CD4-positive, CD25-positive, alpha-beta regulatory T cell (primary cell): ENCODE results near the gene RPS6KA2. TPM values are rescaled to one million over a fixed set of nuclear protein-coding genes. Genes with fewer than 3 reads are reported as not detected.

Experiments used
- ATAC-seq, 2 donors: fragments of 150-1000 bp; cut with Tn5 transposase; one replicate each; pipeline ENCODE4 v1.10.0; 2021; ENCODE audit warnings: low read depth in 2 of 2, moderate number of reproducible peaks in 2 of 2, moderate library complexity in 1 of 2
- DNase-seq, 3 donors: peaks; one replicate each; pipeline versions ENCODE4 v3.0.0 to v3.0.0-alpha.2; 2012 to 2022; ENCODE audit warnings: mixed read lengths in 1 of 3
- H3K27ac ChIP-seq: one replicate; pipeline ENCODE4 v1.7.0; 2013; ENCODE audit warnings: mild to moderate bottlenecking, low read length; ENCODE audit not compliant: insufficient read depth, poor library complexity, severe bottlenecking
- H3K27me3 ChIP-seq: one replicate; pipeline ENCODE4 v1.7.0; 2013; ENCODE audit warnings: low read length; ENCODE audit not compliant: control insufficient read depth, insufficient read depth
- H3K36me3 ChIP-seq: one replicate; pipeline ENCODE4 v1.7.0; 2013; ENCODE audit warnings: mild to moderate bottlenecking, low read length, moderate library complexity; ENCODE audit not compliant: control insufficient read depth, insufficient read depth
- H3K4me1 ChIP-seq: 2 replicates; pipeline ENCODE4 v1.7.0; 2013; ENCODE audit warnings: mild to moderate bottlenecking, low read length; ENCODE audit not compliant: insufficient read depth, control insufficient read depth, poor library complexity, severe bottlenecking
- H3K4me3 ChIP-seq: one replicate; pipeline ENCODE4 v1.7.0; 2013; ENCODE audit warnings: low read depth, mild to moderate bottlenecking, low read length, moderate library complexity
- H3K9me3 ChIP-seq, 2 experiments: 1 replicate in 1 of 2; 2 replicates in 1 of 2; pipeline ENCODE4 v1.7.0; 2013; ENCODE audit warnings: low read length in 2 of 2, mild to moderate bottlenecking in 1 of 2, moderate library complexity in 1 of 2; ENCODE audit not compliant: control insufficient read depth in 2 of 2
- H3K27ac Mint-ChIP-seq, 3 donors: one replicate each; pipeline ENCODE4 v1.8.0; 2020 to 2022; ENCODE audit warnings: mild to moderate bottlenecking in 3 of 3, mixed read lengths in 3 of 3, moderate library complexity in 2 of 3
- H3K27me3 Mint-ChIP-seq: one replicate; pipeline ENCODE4 v1.8.0; 2022; ENCODE audit warnings: mild to moderate bottlenecking, mixed read lengths
- H3K36me3 Mint-ChIP-seq: one replicate; pipeline ENCODE4 v1.8.0; 2020; ENCODE audit warnings: mixed read lengths
- H3K4me1 Mint-ChIP-seq, 4 donors: one replicate each; pipeline ENCODE4 v1.8.0; 2020 to 2022; ENCODE audit warnings: mixed read lengths in 4 of 4, mild to moderate bottlenecking in 1 of 4
- H3K4me3 Mint-ChIP-seq, 4 donors: one replicate each; pipeline ENCODE4 v1.8.0; 2020 to 2022; ENCODE audit warnings: mild to moderate bottlenecking in 4 of 4, mixed read lengths in 4 of 4, moderate library complexity in 3 of 4
- H3K9me3 Mint-ChIP-seq, 7 donors: one replicate each; pipeline ENCODE4 v1.8.0; 2020 to 2022; ENCODE audit warnings: mixed read lengths in 7 of 7, mild to moderate bottlenecking in 3 of 7, moderate library complexity in 2 of 7
- polyA plus RNA-seq, 4 donors: library from polyadenylated mRNA; unstranded; fragments of 300-500 nt; fragmentation: Illumina TruSeq; gene quantifications; one replicate each; pipeline ENCODE4 v1.2.3, GENCODE V29; 2021
- total RNA-seq: library from RNA; stranded (reverse); gene quantifications from one replicate; pipeline ENCODE4 v1.2.3, GENCODE V29; 2022

RPS6KA2 gene
- total and polyA plus RNA-seq, 5 donors from 2014 or later, result 3.3 to 7.4 (median 5.2) TPM

DNA sequence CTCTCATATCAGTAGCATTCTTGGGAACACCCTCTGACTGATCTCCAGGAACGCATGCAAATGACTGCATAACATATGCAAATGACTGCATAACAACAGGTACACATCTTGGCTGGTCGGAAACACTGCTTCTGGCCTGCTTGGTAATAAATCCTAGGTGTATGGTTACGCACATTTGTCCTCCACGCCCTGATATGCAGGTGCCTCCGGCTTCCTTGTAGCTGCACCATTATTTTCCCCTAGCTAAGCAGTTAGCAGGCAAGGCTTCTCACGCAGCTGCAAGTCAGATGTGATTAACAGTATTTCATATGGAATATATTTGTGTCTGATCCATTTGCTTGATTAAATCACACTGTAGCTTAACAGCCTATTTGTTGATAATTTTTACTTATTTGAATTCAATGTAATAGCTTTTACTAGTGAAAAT, 5.9 kb downstream of the RPS6KA2 start:
- ATAC-seq (no peak), DNase-seq (no peak)
- Histone ChIP-seq H3K4me3 (no peak overlapping the region), H3K36me3 (no peaks in the 10 kb centered on the region), H3K4me1 (peaks cover 7% of the 10 kb centered on the region), H3K9me3 (no peaks in the 10 kb centered on the region), H3K27ac (no peak overlapping the region), H3K27me3 (peaks cover 11% of the 10 kb centered on the region)
- Mint-ChIP-seq H3K4me1 (peaks cover 0 to 16% (median 15%) of the 10 kb centered on the region in 4 donors), H3K27ac (no peak overlapping the region), H3K9me3 (peaks cover 0 to 1% (median 0%) of the 10 kb centered on the region in 7 donors), H3K27me3 (peaks cover 46% of the 10 kb centered on the region), H3K4me3 (no peak overlapping the region), H3K36me3 (peaks cover 8% of the 10 kb centered on the region)

GRCh38 chr6:166620478-166621113, 6.5 kb downstream of the RPS6KA2 start:
- Histone ChIP-seq H3K27ac (no peak overlapping the region), H3K4me3 (no peak overlapping the region), H3K9me3 (no peaks in the 10 kb centered on the region), H3K4me1 (peaks cover 3% of the 10 kb centered on the region), H3K36me3 (no peaks in the 10 kb centered on the region), H3K27me3 (peaks cover 11% of the 10 kb centered on the region)
- DNase-seq (no peak), ATAC-seq (no peak)
- peaks cover 0 to 1% (median 0%) of the 10 kb centered on the region in 7 donors for H3K9me3 Mint-ChIP-seq
- H3K4me1 Mint-ChIP-seq, result peaks cover 0 to 11% (median 10%) of the 10 kb centered on the region in 4 donors
- H3K4me3 Mint-ChIP-seq, result no peak overlapping the region
- H3K36me3 Mint-ChIP-seq, result peaks cover 8% of the 10 kb centered on the region
- peaks cover 40% of the 10 kb centered on the region for H3K27me3 Mint-ChIP-seq
- H3K27ac Mint-ChIP-seq, result peak overlapping the region in 1 of 3 donors; percentile 33

DNA sequence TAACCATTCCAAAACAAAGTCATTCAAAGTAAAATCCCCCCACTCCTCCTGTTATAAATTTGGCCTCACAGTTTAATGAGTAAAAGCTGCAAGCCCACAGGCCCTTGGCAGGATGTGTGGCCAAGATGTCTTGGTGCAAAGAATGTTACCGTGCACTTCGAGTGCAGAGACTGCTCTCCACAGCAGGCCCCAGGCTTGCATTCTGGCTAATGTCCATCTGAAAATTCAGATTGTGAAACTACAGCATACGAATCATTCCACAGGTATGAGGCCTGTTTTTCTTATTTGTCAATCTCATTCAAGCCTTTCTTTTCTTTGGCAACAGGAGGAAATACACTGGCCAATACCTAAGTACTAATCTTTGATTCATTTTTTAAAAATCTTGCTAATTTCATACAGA, 7.1 kb downstream of the RPS6KA2 start:
- Histone ChIP-seq H3K27me3 (peaks cover 11% of the 10 kb centered on the region), H3K36me3 (no peaks in the 10 kb centered on the region), H3K4me1 (peaks cover 3% of the 10 kb centered on the region), H3K4me3 (no peak overlapping the region), H3K9me3 (no peaks in the 10 kb centered on the region), H3K27ac (no peak overlapping the region)
- Mint-ChIP-seq H3K27me3 (peaks cover 34% of the 10 kb centered on the region), H3K9me3 (peaks cover 0 to 1% (median 0%) of the 10 kb centered on the region in 7 donors), H3K27ac (no peak overlapping the region), H3K36me3 (peaks cover 12% of the 10 kb centered on the region), H3K4me1 (peaks cover 0 to 9% (median 6%) of the 10 kb centered on the region in 4 donors), H3K4me3 (no peak overlapping the region)
- no peak for ATAC-seq
- DNase-seq, result no peak

GRCh38 chr6:166618866-166619761, 7.9 kb downstream of the RPS6KA2 start:
- no peaks in the 10 kb centered on the region for H3K36me3 ChIP-seq
- no peak for ATAC-seq
- no peak overlapping the region for H3K27ac Mint-ChIP-seq
- H3K27me3 ChIP-seq, result peaks cover 11% of the 10 kb centered on the region
- H3K4me3 Mint-ChIP-seq, result no peak overlapping the region
- H3K4me1 Mint-ChIP-seq, result peaks cover 0 to 5% (median under 1%) of the 10 kb centered on the region in 4 donors
- DNase-seq, result no peak
- H3K4me1 ChIP-seq, result no peaks in the 10 kb centered on the region
- H3K27me3 Mint-ChIP-seq, result peaks cover 31% of the 10 kb centered on the region
- no peak overlapping the region for H3K27ac ChIP-seq
- no peaks in the 10 kb centered on the region for H3K9me3 ChIP-seq
- peaks cover 0 to 1% (median 0%) of the 10 kb centered on the region in 7 donors for H3K9me3 Mint-ChIP-seq
- peaks cover 12% of the 10 kb centered on the region for H3K36me3 Mint-ChIP-seq
- no peak overlapping the region for H3K4me3 ChIP-seq

- no peak overlapping the region for H3K27ac Mint-ChIP-seq
- H3K4me1 ChIP-seq, result no peaks in the 10 kb centered on the region
- peaks cover 28% of the 10 kb centered on the region for H3K27me3 Mint-ChIP-seq
- no peaks in the 10 kb centered on the region for H3K36me3 ChIP-seq
- H3K27ac ChIP-seq, result no peak overlapping the region
- DNase-seq (no peak), ATAC-seq (no peak)
- H3K36me3 Mint-ChIP-seq, result peaks cover 12% of the 10 kb centered on the region
- no peak overlapping the region for H3K4me3 Mint-ChIP-seq
- H3K4me3 ChIP-seq, result no peak overlapping the region
- peaks cover 7% of the 10 kb centered on the region for H3K27me3 ChIP-seq
- peaks cover 0 to 1% (median 0%) of the 10 kb centered on the region in 7 donors for H3K9me3 Mint-ChIP-seq
- H3K9me3 ChIP-seq, result no peaks in the 10 kb centered on the region
- H3K4me1 Mint-ChIP-seq, result peaks cover 0 to 3% (median 0%) of the 10 kb centered on the region in 4 donors
Measured at GRCh38 chr6:166618251-166618650, 8.8 kb downstream of the RPS6KA2 start.

- peaks cover 3% of the 10 kb centered on the region for H3K27me3 ChIP-seq
- H3K27ac ChIP-seq, result no peak overlapping the region
- Mint-ChIP-seq H3K27me3 (peaks cover 20% of the 10 kb centered on the region), H3K36me3 (peaks cover 12% of the 10 kb centered on the region), H3K9me3 (peaks cover 0 to 1% (median 0%) of the 10 kb centered on the region in 7 donors), H3K4me1 (peaks cover 0 to 3% (median 0%) of the 10 kb centered on the region in 4 donors), H3K4me3 (no peak overlapping the region), H3K27ac (no peak overlapping the region)
- no peaks in the 10 kb centered on the region for H3K36me3 ChIP-seq
- DNase-seq, result no peak
- H3K9me3 ChIP-seq, result no peaks in the 10 kb centered on the region
- H3K4me3 ChIP-seq, result no peak overlapping the region
- no peak for ATAC-seq
- no peaks in the 10 kb centered on the region for H3K4me1 ChIP-seq
Measured at GRCh38 chr6:166617359-166617758, 9.7 kb downstream of the RPS6KA2 start.

GRCh38 chr6:166616261-166617238, 10.5 kb downstream of the RPS6KA2 start:
- Histone ChIP-seq H3K27me3 (no peaks in the 10 kb centered on the region), H3K36me3 (no peaks in the 10 kb centered on the region), H3K4me1 (no peaks in the 10 kb centered on the region), H3K9me3 (no peaks in the 10 kb centered on the region), H3K4me3 (no peak overlapping the region), H3K27ac (no peak overlapping the region)
- peaks cover 11% of the 10 kb centered on the region for H3K27me3 Mint-ChIP-seq
- peaks cover 12% of the 10 kb centered on the region for H3K36me3 Mint-ChIP-seq
- DNase-seq, result no peak
- H3K27ac Mint-ChIP-seq, result no peak overlapping the region
- ATAC-seq, result no peak
- H3K9me3 Mint-ChIP-seq, result peaks cover 0 to 1% (median 0%) of the 10 kb centered on the region in 7 donors
- no peaks in the 10 kb centered on the region for H3K4me1 Mint-ChIP-seq
- H3K4me3 Mint-ChIP-seq, result no peak overlapping the region
